GM12892 (cell line): ENCODE data around the gene TFDP3. TPM values are rescaled to one million over a fixed set of nuclear protein-coding genes. Genes with fewer than 3 reads are reported as not detected.

Source experiments
- DNase-seq: peaks from one replicate; pipeline ENCODE4 v3.0.0; 2011; ENCODE audit not compliant: insufficient read length
- FAIRE-seq: peaks from 2 replicates; lab custom pipeline; 2011; peaks lifted over from hg19 to GRCh38; lab: Jason Lieb, UNC
- POLR2A ChIP-seq: IDR thresholded peaks from 2 replicates; pipeline ENCODE4 v1.6.1; 2011; ENCODE audit warnings: low read depth, low read length, control low read depth
- POLR2AphosphoS5 ChIP-seq: IDR thresholded peaks from 2 replicates; pipeline ENCODE4 v1.6.1; 2011; ENCODE audit warnings: low read depth, low read length, control low read depth
- TAF1 ChIP-seq: IDR thresholded peaks from 2 replicates; pipeline ENCODE4 v1.6.1; 2011; ENCODE audit warnings: low read depth, mild to moderate bottlenecking, control low read depth, low read length, borderline replicate concordance
- polyA plus RNA-seq: library from polyadenylated mRNA; unstranded; fragments of >200 nt; gene quantifications from one replicate; pipeline ENCODE4 v1.2.1, GENCODE V29; 2012; ENCODE audit warnings: missing spikeins, inconsistent platforms; ENCODE audit not compliant: missing spikeins

Gene TFDP3
- polyA plus RNA-seq: not detected

DNA sequence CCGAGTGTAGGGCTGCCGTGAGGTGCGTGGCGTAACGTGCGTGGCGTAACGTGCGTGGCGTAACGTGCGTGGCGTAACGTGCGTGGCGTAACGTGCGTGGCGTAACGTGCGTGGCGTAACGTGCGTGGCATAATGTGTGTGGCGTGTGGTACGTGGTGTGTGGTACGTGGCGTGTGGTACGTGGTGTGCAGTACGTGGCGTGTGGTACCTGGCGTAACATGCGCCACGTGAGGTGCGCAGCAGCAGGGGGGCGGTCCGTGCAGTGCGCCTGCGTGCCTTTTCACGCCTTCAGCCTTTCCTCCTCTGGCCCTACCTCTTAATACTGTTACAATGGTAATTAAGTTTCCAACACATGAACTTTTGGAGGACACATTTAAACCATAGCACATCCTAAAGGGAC is at the start of gene TFDP3:
TFDP3 (minus strand) TSS at position 26 of the 400 bp plus-strand sequence. CDS start 95 bp downstream, outside the sequence.
- TF ChIP-seq POLR2A (no peak), POLR2AphosphoS5 (no peak), TAF1 (no peak)
- FAIRE-seq: no peak

GRCh38 chrX:133267621-133268020 is 49.5 kb upstream of the TFDP3 start:
- FAIRE-seq: no peak
- TF ChIP-seq POLR2A: no peak
- TF ChIP-seq POLR2AphosphoS5: no peak
- no peak for TF ChIP-seq TAF1

More for the DNA sequence above, at the start of gene TFDP3:
- DNase-seq: no peak

DNA sequence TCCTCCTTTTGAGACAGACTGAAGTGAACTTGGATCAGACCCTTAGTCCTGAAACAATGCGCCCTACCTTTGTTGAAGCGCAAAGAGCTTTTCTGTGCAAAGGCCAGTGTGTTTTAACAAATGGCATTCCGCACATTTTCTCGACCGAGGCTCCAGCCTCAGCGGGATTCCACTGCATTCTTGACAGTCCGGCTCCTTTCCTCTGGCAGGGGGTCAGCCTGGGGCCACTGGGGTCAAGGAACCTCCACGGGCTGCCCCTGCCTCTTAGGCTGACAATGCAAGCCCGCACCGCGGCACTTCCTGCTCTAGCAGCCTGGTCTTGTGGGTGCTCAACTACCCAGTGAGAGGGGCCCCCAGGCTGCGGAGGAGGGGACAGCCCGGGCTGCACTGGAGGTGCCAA is 47.2 kb upstream of the TFDP3 start:
- DNase-seq (no peak), FAIRE-seq (no peak)
- no peak for TF ChIP-seq TAF1
- TF ChIP-seq POLR2AphosphoS5: no peak
- TF ChIP-seq POLR2A: no peak

More at GRCh38 chrX:133267621-133268020, 49.5 kb upstream of the TFDP3 start:
- no peak for DNase-seq

GRCh38 chrX:133258481-133258880 is 40.3 kb upstream of the TFDP3 start:
- DNase-seq (no peak), FAIRE-seq (no peak)
- TF ChIP-seq POLR2AphosphoS5 (no peak), POLR2A (no peak), TAF1 (no peak)

GRCh38 chrX:133254666-133255065 is 36.5 kb upstream of the TFDP3 start:
- DNase-seq (no peak), FAIRE-seq (no peak)
- TF ChIP-seq POLR2AphosphoS5 (no peak), POLR2A (no peak), TAF1 (no peak)

- TF ChIP-seq POLR2AphosphoS5 (no peak), POLR2A (no peak), TAF1 (no peak)
- no peak for DNase-seq
Observed at GRCh38 chrX:133251204-133251603, 33.0 kb upstream of the TFDP3 start.

GRCh38 chrX:133250184-133251100 is 32.3 kb upstream of the TFDP3 start:
- TF ChIP-seq TAF1 (no peak), POLR2A (no peak), POLR2AphosphoS5 (no peak)
- no peak for DNase-seq
- no peak for FAIRE-seq

More at GRCh38 chrX:133251204-133251603, 33.0 kb upstream of the TFDP3 start:
- FAIRE-seq: no peak

DNA sequence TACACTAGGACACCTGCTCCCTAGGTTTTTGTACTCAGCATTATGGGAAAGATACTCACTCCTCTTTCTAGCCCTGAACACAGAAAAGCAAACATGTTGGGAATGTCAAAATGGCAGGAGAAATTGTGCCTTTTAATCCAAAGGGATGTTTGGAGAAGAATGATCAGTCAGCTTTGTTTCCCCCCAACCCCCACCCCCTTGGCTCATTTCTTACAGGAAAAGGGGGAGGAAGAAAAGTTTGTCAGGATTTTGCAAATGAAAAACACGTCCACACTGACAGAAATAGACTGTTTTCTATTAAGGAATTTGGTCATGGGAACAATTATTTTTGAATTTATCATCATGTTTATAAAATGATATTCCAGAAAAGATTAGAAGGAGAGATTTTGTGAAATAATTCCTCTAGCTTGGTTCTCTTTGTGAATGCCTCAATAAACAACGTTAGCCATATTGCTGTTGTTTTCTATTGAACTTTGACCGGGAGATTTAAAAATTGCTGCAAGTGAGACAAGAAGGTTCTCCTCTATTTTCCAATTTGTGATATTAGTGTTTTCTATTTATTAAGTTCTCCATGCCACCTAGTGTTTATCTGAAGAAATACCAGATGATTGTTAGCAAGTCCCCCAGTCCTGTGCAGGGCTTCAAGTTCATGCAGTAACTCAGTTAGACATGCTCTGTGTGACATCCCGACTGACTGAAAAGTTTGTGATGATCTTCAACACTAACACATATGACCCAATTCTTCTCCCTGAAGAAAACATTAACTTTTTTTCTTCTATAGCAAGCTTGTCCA is 31.3 kb upstream of the TFDP3 start:
- TF ChIP-seq TAF1 (no peak), POLR2AphosphoS5 (no peak), POLR2A (no peak)
- FAIRE-seq (no peak), DNase-seq (no peak)

DNA sequence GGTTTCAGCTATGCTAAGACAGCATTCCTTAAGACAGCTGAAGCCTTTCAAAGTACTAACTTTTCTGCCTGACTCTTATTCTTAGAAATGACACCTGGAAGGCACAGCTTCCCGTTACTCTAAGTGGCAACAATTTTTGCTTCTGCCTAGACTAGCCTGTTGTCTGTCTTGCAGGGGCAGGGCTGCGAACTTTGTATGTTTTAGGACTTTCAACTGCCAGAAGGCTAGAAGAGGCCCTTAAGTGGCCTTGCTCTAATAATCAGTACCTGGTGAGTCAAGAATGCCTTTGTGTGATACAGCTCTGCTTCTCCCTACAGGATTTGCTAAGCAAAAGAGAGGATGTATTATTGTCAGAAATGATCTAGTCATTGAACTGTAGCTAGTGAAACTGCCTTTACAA is 30.0 kb upstream of the TFDP3 start:
- DNase-seq (no peak), FAIRE-seq (no peak)
- TF ChIP-seq POLR2AphosphoS5: no peak
- TF ChIP-seq TAF1: no peak
- no peak for TF ChIP-seq POLR2A

GRCh38 chrX:133246921-133247320 is 28.8 kb upstream of the TFDP3 start:
- TF ChIP-seq TAF1 (no peak), POLR2AphosphoS5 (no peak), POLR2A (no peak)
- DNase-seq (no peak), FAIRE-seq (no peak)

- TF ChIP-seq POLR2A: no peak
- no peak for TF ChIP-seq POLR2AphosphoS5
- TF ChIP-seq TAF1: no peak
- DNase-seq: no peak
- FAIRE-seq: no peak
Observed at GRCh38 chrX:133235830-133236229, 17.7 kb upstream of the TFDP3 start.
